GM06990 (cell line): ENCODE results near the gene GABRG3.
A peak's percentile ranks its signal among the peaks of the same experiment; 100 is the strongest.
"Not testable (repeated sequence)": the region's sequence is repeated elsewhere in the genome, so short reads cannot be mapped to it uniquely, and the experiment has no call there.

ENCODE experiments used
- DNase-seq: peaks from one replicate; pipeline ENCODE4 v3.0.0-alpha.2; 2011; ENCODE audit not compliant: insufficient read length; ENCODE audit errors: extremely low read depth
- H3K27me3 ChIP-seq: replicated peaks from 2 replicates; pipeline ENCODE4 v1.6.0; 2011; ENCODE audit warnings: low read length; ENCODE audit not compliant: control insufficient read depth, insufficient read depth
- H3K36me3 ChIP-seq: 2 replicates; pipeline ENCODE4 v1.5.1; 2011; ENCODE audit warnings: low read length; ENCODE audit not compliant: control insufficient read depth, insufficient read depth
- H3K4me3 ChIP-seq: replicated peaks from 2 replicates; pipeline ENCODE4 v1.5.1; 2011; ENCODE audit warnings: low read depth, mild to moderate bottlenecking, control low read depth, low read length
- TF ChIP-seq, protein P1 (sequence below): IDR thresholded peaks from 2 replicates; pipeline ENCODE4 v1.5.1; 2011; ENCODE audit warnings: low read length, control low read depth, mild to moderate bottlenecking, inconsistent platforms; ENCODE audit not compliant: insufficient read depth, poor library complexity, severe bottlenecking

Gene GABRG3

DNA sequence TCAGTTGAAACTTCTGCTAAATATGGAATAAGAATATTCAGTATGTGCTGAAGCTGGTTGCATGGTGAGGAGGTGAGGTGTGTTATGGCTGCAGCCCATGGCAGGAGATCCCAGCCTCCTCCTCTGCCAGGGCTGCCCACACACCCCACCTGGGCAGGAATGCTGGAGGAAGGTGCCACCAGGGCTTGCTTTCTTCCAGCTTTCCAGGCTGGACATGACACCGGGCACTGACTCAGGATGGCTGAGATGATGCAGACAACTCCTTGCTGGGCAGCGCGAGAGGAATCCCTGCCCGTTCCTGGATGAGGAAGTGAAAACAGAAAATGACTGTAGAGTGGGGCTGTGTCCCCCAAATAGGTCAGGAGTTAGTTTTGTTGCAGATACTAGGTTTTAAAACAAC, 14.1 kb downstream of the GABRG3 start:
- TF ChIP-seq, protein P1, sequence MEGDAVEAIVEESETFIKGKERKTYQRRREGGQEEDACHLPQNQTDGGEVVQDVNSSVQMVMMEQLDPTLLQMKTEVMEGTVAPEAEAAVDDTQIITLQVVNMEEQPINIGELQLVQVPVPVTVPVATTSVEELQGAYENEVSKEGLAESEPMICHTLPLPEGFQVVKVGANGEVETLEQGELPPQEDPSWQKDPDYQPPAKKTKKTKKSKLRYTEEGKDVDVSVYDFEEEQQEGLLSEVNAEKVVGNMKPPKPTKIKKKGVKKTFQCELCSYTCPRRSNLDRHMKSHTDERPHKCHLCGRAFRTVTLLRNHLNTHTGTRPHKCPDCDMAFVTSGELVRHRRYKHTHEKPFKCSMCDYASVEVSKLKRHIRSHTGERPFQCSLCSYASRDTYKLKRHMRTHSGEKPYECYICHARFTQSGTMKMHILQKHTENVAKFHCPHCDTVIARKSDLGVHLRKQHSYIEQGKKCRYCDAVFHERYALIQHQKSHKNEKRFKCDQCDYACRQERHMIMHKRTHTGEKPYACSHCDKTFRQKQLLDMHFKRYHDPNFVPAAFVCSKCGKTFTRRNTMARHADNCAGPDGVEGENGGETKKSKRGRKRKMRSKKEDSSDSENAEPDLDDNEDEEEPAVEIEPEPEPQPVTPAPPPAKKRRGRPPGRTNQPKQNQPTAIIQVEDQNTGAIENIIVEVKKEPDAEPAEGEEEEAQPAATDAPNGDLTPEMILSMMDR, result no peak
- no peaks in the 10 kb centered on the region for H3K27me3 ChIP-seq
- DNase-seq, result no peak
- H3K36me3 ChIP-seq, result no peaks in the 10 kb centered on the region
- H3K4me3 ChIP-seq, result no peak overlapping the region

DNA sequence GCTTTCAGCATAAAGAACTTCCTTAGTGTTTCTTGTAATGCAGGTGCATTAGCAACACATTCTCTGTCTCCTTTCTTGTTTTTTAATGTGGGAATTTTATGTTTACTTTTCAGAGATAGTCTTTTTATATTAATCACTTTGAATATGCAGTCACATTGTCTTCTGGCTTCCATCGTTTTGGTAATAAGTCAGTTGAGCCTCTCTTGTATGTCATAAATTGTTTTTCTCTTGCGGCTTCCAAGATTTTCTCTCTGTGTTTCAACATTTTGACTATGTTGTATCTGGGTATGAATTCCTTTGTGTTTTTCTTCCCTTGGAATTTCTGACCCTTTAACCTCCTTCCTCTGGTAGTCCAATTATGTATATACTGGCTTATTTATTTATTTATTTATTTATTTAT, 25.3 kb downstream of the GABRG3 start:
- no peaks in the 10 kb centered on the region for H3K27me3 ChIP-seq
- no peak overlapping the region for H3K4me3 ChIP-seq
- no peak for DNase-seq
- no peaks in the 10 kb centered on the region for H3K36me3 ChIP-seq
- TF ChIP-seq, protein P1, result no peak

- not testable (repeated sequence) for H3K36me3 ChIP-seq, DNase-seq, H3K27me3 ChIP-seq, H3K4me3 ChIP-seq
Observed at GRCh38 chr15:27003003-27003402, 32.0 kb downstream of the GABRG3 start.

- H3K36me3 ChIP-seq, DNase-seq, H3K4me3 ChIP-seq, H3K27me3 ChIP-seq: not testable (repeated sequence)
Observed at GRCh38 chr15:27004226-27004625, 33.2 kb downstream of the GABRG3 start.

DNA sequence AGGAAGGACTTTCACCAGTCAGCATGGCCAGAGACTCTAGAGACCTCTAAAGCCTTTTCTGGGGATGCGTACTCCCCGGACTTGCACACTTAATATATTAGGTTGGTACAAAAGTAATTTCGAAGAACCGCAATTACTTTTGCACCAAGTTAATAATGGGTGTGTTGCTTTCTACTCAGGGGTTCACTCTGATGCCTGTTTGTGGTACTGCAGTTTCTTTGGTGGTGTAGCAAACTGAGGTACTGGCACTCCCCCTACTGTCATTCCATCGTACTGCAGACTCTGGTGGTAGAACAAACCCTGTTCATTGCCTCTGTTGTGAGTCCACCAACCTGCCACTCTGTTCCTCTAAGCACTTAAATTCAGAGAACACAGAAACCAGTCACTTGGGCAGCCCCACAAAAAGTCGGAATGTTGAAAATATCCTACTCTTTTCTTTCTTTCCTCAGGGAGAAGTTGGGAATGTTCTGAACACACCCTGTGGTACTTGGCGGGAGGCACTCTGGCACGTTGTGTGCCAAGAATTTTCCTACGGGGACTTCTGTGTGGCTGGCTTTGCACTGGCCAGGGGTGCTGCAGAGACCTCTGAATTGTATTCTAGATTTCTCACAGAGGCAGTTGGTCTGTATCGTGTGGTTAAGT, 46.3 kb downstream of the GABRG3 start:
- DNase-seq, result no peak
- Histone ChIP-seq H3K4me3 (no peak overlapping the region), H3K36me3 (no peaks in the 10 kb centered on the region), H3K27me3 (no peaks in the 10 kb centered on the region)
- TF ChIP-seq, protein P1, result peak; percentile 55

GRCh38 chr15:27019687-27020086, 48.7 kb downstream of the GABRG3 start:
- Histone ChIP-seq H3K36me3 (no peaks in the 10 kb centered on the region), H3K27me3 (no peaks in the 10 kb centered on the region), H3K4me3 (no peak overlapping the region)
- TF ChIP-seq, protein P1, result no peak
- DNase-seq, result no peak

DNA sequence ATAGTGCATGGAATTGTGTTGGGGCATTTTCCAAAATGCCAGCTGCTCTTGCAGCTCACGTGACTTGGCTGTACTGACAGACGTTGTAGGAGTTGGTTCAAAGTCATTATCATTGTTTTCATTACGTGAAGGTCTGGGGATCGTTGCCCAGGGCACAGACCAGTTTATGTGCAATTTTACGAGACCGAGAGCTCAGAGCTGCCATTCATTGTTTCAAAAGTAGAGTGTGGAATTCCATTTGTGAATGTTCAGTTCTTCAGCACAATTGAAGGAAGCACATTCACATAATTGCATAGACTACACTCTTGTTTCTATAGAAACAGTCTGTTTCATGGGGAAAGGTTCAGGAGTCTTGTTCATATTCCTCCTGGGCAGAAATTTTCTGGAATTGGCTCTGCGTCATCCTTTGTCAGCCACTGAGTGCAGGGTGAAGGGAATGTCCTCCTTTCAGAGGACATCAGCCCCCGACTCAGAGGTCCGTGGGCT, 54.5 kb downstream of the GABRG3 start:
- Histone ChIP-seq H3K36me3 (no peaks in the 10 kb centered on the region), H3K27me3 (no peaks in the 10 kb centered on the region), H3K4me3 (no peak overlapping the region)
- no peak for DNase-seq
- TF ChIP-seq, protein P1, result no peak
